HepG2 (cell line): Measurements from ENCODE around the gene ATG13. TPM values are rescaled to one million over a fixed set of nuclear protein-coding genes. Genes with fewer than 3 reads are reported as not detected.

Source experiments
- FOXC1 ChIP-seq: sonication (generic); formaldehyde crosslinking; IDR thresholded peaks from 2 replicates; pipeline ENCODE4 v1.8.0; 2022; ENCODE audit warnings: mild to moderate bottlenecking, missing genetic modification reagents, borderline replicate concordance
- HES4 ChIP-seq: sonication (generic); formaldehyde crosslinking; IDR thresholded peaks from 2 replicates; pipeline ENCODE4 v1.9.0; 2021; ENCODE audit warnings: mild to moderate bottlenecking, missing genetic modification reagents, borderline replicate concordance
- HHEX ChIP-seq: IDR thresholded peaks from 2 replicates; pipeline ENCODE4 v1.6.1; 2016; ENCODE audit warnings: control low read depth
- KDM3A ChIP-seq: IDR thresholded peaks from 2 replicates; pipeline ENCODE4 v1.6.1; 2018; ENCODE audit warnings: low read depth, missing compliant biosample characterization
- KLF13 ChIP-seq: sonication (generic); formaldehyde crosslinking; IDR thresholded peaks from 2 replicates; pipeline ENCODE4 v1.4.0; 2020; ENCODE audit warnings: mild to moderate bottlenecking, missing genetic modification reagents
- NFE2L1 ChIP-seq: sonication (generic); formaldehyde crosslinking; IDR thresholded peaks from 2 replicates; pipeline ENCODE4 v1.4.0; 2020; ENCODE audit warnings: missing genetic modification reagents, mild to moderate bottlenecking, borderline replicate concordance
- ONECUT2 ChIP-seq: sonication (generic); formaldehyde crosslinking; IDR thresholded peaks from 2 replicates; pipeline ENCODE4 v1.4.0; 2020; ENCODE audit warnings: missing genetic modification reagents
- SCMH1 ChIP-seq: sonication (generic); formaldehyde crosslinking; IDR thresholded peaks from 2 replicates; pipeline ENCODE4 v1.9.0; 2021; ENCODE audit warnings: missing genetic modification reagents, mild to moderate bottlenecking, borderline replicate concordance
- ZFP41 ChIP-seq: sonication (generic); formaldehyde crosslinking; IDR thresholded peaks from 2 replicates; pipeline ENCODE4 v1.4.0; 2020; ENCODE audit warnings: mild to moderate bottlenecking, missing genetic modification reagents, borderline replicate concordance
- ZNF224 ChIP-seq: sonication (generic); formaldehyde crosslinking; IDR thresholded peaks from 2 replicates; pipeline ENCODE4 v1.5.0; 2020; ENCODE audit warnings: mild to moderate bottlenecking, missing genetic modification reagents
- ZNF720 ChIP-seq: sonication (generic); formaldehyde crosslinking; IDR thresholded peaks from 2 replicates; pipeline ENCODE4 v1.4.0; 2020; ENCODE audit warnings: missing genetic modification reagents
- ZNF761 ChIP-seq: sonication (generic); formaldehyde crosslinking; conservative IDR thresholded peaks from 2 replicates; pipeline ENCODE4 v1.4.0; 2020; ENCODE audit warnings: mild to moderate bottlenecking, missing genetic modification reagents
- ZNF782 ChIP-seq: sonication (generic); formaldehyde crosslinking; IDR thresholded peaks from 2 replicates; pipeline ENCODE4 v1.4.0; 2020; ENCODE audit warnings: missing genetic modification reagents, mild to moderate bottlenecking, borderline replicate concordance
- ZSCAN29 ChIP-seq: sonication (generic); formaldehyde crosslinking; conservative IDR thresholded peaks from 2 replicates; pipeline ENCODE4 v1.4.0; 2020; ENCODE audit warnings: mild to moderate bottlenecking, missing genetic modification reagents
- polyA plus RNA-seq, 8 experiments: library from polyadenylated mRNA; depleted of rRNA in 3 of 8; stranded (reverse) in 7 of 8; unstranded in 1 of 8; fragments of >200 nt; fragmentation: Illumina TruSeq in 4 of 8; extraction: Trizol in 4 of 8; gene quantifications; 2 replicates each; pipeline versions ENCODE4 v1.2.1 to v1.2.3, GENCODE V29; 2011 to 2016; ENCODE audit warnings: low read depth in 4 of 8, missing spikeins in 1 of 8, mixed read lengths in 1 of 8; ENCODE audit not compliant: insufficient read depth in 1 of 8
- total RNA-seq, 5 experiments: library from RNA; depleted of rRNA; stranded (reverse); fragments of >200 nt; fragmentation: Illumina TruSeq; extraction: Trizol; gene quantifications; 2 replicates each; pipeline ENCODE4 v1.2.3, GENCODE V29; 2016; ENCODE audit warnings: low read depth in 1 of 5
- TF ChIP-seq, protein P1 (sequence below): IDR thresholded peaks from 2 replicates; pipeline ENCODE4 v1.6.1; 2016; ENCODE audit warnings: low read depth, missing genetic modification reagents, missing compliant biosample characterization
- TF ChIP-seq, protein P2 (sequence below): sonication (generic); formaldehyde crosslinking; IDR thresholded peaks from 2 replicates; pipeline ENCODE4 v1.5.0; 2020; ENCODE audit warnings: mild to moderate bottlenecking, missing genetic modification reagents
- TF ChIP-seq, protein P3 (sequence below): sonication (generic); formaldehyde crosslinking; conservative IDR thresholded peaks from 2 replicates; pipeline ENCODE4 v1.4.0; 2020; ENCODE audit warnings: missing genetic modification reagents
- TF ChIP-seq, protein P4 (sequence below): sonication (generic); formaldehyde crosslinking; conservative IDR thresholded peaks from 2 replicates; pipeline ENCODE4 v1.4.0; 2020; ENCODE audit warnings: missing genetic modification reagents

Gene ATG13
- total and polyA plus RNA-seq, 2 of the 13 experiments (the other 11 are each of a cell fraction or from before 2014, with no cell fraction given): 55.0 to 77.3 TPM

GRCh38 chr11:46718155-46719019, 101.0 kb downstream of the ATG13 start (continued):
- TF ChIP-seq, protein P1, sequence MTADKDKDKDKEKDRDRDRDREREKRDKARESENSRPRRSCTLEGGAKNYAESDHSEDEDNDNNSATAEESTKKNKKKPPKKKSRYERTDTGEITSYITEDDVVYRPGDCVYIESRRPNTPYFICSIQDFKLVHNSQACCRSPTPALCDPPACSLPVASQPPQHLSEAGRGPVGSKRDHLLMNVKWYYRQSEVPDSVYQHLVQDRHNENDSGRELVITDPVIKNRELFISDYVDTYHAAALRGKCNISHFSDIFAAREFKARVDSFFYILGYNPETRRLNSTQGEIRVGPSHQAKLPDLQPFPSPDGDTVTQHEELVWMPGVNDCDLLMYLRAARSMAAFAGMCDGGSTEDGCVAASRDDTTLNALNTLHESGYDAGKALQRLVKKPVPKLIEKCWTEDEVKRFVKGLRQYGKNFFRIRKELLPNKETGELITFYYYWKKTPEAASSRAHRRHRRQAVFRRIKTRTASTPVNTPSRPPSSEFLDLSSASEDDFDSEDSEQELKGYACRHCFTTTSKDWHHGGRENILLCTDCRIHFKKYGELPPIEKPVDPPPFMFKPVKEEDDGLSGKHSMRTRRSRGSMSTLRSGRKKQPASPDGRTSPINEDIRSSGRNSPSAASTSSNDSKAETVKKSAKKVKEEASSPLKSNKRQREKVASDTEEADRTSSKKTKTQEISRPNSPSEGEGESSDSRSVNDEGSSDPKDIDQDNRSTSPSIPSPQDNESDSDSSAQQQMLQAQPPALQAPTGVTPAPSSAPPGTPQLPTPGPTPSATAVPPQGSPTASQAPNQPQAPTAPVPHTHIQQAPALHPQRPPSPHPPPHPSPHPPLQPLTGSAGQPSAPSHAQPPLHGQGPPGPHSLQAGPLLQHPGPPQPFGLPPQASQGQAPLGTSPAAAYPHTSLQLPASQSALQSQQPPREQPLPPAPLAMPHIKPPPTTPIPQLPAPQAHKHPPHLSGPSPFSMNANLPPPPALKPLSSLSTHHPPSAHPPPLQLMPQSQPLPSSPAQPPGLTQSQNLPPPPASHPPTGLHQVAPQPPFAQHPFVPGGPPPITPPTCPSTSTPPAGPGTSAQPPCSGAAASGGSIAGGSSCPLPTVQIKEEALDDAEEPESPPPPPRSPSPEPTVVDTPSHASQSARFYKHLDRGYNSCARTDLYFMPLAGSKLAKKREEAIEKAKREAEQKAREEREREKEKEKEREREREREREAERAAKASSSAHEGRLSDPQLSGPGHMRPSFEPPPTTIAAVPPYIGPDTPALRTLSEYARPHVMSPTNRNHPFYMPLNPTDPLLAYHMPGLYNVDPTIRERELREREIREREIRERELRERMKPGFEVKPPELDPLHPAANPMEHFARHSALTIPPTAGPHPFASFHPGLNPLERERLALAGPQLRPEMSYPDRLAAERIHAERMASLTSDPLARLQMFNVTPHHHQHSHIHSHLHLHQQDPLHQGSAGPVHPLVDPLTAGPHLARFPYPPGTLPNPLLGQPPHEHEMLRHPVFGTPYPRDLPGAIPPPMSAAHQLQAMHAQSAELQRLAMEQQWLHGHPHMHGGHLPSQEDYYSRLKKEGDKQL: peak; percentile 93
- no peak; the same call in 1 of the 2 replicates for TF ChIP-seq ZNF761 (CRISPR knock-in tag)
- TF ChIP-seq KDM3A (CRISPR knock-in tag): peak; percentile 65; the same call in 1 of the 2 replicates
- no peak for TF ChIP-seq NFE2L1 (CRISPR knock-in tag)
- TF ChIP-seq, protein P2, sequence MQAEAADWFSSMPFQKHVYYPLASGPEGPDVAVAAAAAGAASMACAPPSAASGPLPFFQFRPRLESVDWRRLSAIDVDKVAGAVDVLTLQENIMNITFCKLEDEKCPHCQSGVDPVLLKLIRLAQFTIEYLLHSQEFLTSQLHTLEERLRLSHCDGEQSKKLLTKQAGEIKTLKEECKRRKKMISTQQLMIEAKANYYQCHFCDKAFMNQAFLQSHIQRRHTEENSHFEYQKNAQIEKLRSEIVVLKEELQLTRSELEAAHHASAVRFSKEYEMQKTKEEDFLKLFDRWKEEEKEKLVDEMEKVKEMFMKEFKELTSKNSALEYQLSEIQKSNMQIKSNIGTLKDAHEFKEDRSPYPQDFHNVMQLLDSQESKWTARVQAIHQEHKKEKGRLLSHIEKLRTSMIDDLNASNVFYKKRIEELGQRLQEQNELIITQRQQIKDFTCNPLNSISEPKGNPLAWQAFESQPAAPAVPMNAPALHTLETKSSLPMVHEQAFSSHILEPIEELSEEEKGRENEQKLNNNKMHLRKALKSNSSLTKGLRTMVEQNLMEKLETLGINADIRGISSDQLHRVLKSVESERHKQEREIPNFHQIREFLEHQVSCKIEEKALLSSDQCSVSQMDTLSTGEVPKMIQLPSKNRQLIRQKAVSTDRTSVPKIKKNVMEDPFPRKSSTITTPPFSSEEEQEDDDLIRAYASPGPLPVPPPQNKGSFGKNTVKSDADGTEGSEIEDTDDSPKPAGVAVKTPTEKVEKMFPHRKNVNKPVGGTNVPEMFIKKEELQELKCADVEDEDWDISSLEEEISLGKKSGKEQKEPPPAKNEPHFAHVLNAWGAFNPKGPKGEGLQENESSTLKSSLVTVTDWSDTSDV (CRISPR knock-in tag): no peak
- no peak for TF ChIP-seq ZFP41 (CRISPR knock-in tag)
- TF ChIP-seq ZNF720 (CRISPR knock-in tag): no peak
- TF ChIP-seq ZNF782 (CRISPR knock-in tag): no peak
- TF ChIP-seq, protein P3, sequence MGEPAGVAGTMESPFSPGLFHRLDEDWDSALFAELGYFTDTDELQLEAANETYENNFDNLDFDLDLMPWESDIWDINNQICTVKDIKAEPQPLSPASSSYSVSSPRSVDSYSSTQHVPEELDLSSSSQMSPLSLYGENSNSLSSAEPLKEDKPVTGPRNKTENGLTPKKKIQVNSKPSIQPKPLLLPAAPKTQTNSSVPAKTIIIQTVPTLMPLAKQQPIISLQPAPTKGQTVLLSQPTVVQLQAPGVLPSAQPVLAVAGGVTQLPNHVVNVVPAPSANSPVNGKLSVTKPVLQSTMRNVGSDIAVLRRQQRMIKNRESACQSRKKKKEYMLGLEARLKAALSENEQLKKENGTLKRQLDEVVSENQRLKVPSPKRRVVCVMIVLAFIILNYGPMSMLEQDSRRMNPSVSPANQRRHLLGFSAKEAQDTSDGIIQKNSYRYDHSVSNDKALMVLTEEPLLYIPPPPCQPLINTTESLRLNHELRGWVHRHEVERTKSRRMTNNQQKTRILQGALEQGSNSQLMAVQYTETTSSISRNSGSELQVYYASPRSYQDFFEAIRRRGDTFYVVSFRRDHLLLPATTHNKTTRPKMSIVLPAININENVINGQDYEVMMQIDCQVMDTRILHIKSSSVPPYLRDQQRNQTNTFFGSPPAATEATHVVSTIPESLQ (CRISPR knock-in tag): no peak; the same call in 1 of the 2 replicates
- no peak for TF ChIP-seq HES4 (CRISPR knock-in tag)
- TF ChIP-seq SCMH1: no peak
- TF ChIP-seq HHEX (CRISPR knock-in tag): peak; percentile 71
- peak; percentile 91 for TF ChIP-seq FOXC1 (CRISPR knock-in tag)
- TF ChIP-seq ZNF224: no peak
- TF ChIP-seq KLF13 (CRISPR knock-in tag): no peak
- 0 out of 2 replicates have a peak, but pooled peaks have one; percentile 34 for TF ChIP-seq ONECUT2 (CRISPR knock-in tag)
- TF ChIP-seq, protein P4, sequence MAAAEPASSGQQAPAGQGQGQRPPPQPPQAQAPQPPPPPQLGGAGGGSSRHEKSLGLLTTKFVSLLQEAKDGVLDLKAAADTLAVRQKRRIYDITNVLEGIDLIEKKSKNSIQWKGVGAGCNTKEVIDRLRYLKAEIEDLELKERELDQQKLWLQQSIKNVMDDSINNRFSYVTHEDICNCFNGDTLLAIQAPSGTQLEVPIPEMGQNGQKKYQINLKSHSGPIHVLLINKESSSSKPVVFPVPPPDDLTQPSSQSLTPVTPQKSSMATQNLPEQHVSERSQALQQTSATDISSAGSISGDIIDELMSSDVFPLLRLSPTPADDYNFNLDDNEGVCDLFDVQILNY: no peak
- TF ChIP-seq ZSCAN29: 0 out of 2 replicates have a peak, but pooled peaks have one; percentile 58
